ENCODE results near the gene MMP28.

DNA sequence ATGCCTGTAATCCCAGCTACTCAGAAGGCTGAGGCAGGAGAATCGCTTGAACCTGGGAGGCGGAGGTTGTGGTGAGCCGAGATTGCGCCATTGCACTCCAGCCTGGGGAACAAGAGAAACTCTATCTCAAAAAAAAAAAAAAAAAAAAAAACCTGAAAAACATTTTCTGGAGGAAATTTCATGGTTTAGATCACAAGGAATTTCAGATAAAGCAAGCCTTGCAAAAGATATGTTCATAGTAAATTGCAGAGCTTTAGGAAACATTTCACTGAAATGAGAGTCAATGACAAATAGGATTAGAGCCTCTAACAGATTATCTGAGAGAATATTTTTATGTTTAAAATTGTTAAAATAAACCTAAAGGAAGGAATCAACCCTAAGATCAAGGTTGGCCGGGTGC, 17.0 kb upstream of the MMP28 start:
- no peak for TF ChIP-seq POLR2AphosphoS5 (IDR thresholded peaks at IDR 0.05)
- TF ChIP-seq, protein P1, sequence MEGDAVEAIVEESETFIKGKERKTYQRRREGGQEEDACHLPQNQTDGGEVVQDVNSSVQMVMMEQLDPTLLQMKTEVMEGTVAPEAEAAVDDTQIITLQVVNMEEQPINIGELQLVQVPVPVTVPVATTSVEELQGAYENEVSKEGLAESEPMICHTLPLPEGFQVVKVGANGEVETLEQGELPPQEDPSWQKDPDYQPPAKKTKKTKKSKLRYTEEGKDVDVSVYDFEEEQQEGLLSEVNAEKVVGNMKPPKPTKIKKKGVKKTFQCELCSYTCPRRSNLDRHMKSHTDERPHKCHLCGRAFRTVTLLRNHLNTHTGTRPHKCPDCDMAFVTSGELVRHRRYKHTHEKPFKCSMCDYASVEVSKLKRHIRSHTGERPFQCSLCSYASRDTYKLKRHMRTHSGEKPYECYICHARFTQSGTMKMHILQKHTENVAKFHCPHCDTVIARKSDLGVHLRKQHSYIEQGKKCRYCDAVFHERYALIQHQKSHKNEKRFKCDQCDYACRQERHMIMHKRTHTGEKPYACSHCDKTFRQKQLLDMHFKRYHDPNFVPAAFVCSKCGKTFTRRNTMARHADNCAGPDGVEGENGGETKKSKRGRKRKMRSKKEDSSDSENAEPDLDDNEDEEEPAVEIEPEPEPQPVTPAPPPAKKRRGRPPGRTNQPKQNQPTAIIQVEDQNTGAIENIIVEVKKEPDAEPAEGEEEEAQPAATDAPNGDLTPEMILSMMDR (IDR thresholded peaks at IDR 0.05): no peak
- no peak for TF ChIP-seq POLR2A (IDR thresholded peaks at IDR 0.05)
